GM12874 (cell line): ENCODE results near the gene SWAP70.

Experiments
- CTCF ChIP-seq: IDR thresholded peaks from 2 replicates; pipeline ENCODE4 v1.5.1; 2011; ENCODE audit warnings: low read depth, mild to moderate bottlenecking, control low read depth, low read length, moderate library complexity; ENCODE audit not compliant: insufficient read depth

SWAP70 gene

GRCh38 chr11:9756878-9757277 lies 93.0 kb downstream of the SWAP70 start:
- TF ChIP-seq CTCF = no peak

GRCh38 chr11:9757809-9758636 lies 94.1 kb downstream of the SWAP70 start:
- TF ChIP-seq CTCF = peak; percentile 93

GRCh38 chr11:9758637-9759518 lies 95.0 kb downstream of the SWAP70 start:
- TF ChIP-seq CTCF = no peak

- no peak for TF ChIP-seq CTCF
These were observed 95.8 kb downstream of the SWAP70 start for GRCh38 chr11:9759519-9760192.

GRCh38 chr11:9760193-9760575 lies 96.3 kb downstream of the SWAP70 start:
- TF ChIP-seq CTCF = no peak

GRCh38 chr11:9761441-9761945 lies 97.6 kb downstream of the SWAP70 start:
- no peak for TF ChIP-seq CTCF

GRCh38 chr11:9762531-9762930 lies 98.7 kb downstream of the SWAP70 start:
- TF ChIP-seq CTCF = no peak
